ENCODE data around the gene FAF1.

DNA sequence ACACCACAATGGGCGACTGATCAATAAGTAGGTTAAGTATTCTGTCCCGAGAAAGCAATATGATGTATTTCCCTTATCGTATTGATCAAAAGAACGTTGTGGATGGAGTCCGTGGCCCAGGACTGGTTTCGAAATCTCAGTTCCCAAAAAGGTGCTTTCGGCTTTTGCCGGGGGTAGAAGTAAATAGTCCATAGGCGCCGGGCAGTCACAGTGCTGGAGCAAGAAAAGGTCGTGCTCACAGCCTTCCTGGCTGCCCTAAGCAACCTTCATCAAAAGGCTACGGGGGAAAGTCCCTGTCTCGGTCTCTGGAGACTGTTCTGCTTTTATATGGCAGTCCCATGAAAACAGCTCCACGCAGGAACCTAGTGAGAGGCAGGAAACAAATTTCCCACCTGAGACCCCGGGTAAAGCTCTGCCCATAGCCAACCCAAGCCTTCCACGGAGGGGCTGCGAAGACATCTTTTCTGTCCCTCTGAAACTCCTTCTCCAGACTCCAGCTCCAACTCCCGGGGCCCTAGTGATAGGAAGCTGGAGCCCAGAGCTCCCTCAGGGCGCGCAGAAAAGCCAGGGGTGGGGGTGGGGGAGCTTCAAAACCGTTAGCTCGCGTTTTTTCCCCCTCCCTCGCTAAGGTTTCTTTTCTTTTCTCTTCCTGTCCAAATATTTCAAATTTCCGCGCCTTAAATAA, 17.0 kb upstream of the FAF1 start:
- TF ChIP-seq CTCF (IDR thresholded peaks at IDR 0.05; ENCODE audit: insufficient read depth, low read length, poor library complexity, severe bottlenecking) = no peak
- no peak for TF ChIP-seq EZH2phosphoT487 (conservative IDR thresholded peaks at IDR 0.05; ENCODE audit: low read length)
